GM23248 (cell line): Measurements from ENCODE around the gene RHCE.
"Not testable (repeated sequence)": the region's sequence is repeated elsewhere in the genome, so short reads cannot be mapped to it uniquely, and the experiment has no call there.

Experiments used
- EZH2 ChIP-seq: fragments of 200-600 bp; sonication (generic); IDR thresholded peaks from 2 replicates; pipeline ENCODE4 v1.6.1; 2018; ENCODE audit warnings: antibody characterized with exemption, mild to moderate bottlenecking; ENCODE audit not compliant: insufficient read depth, poor library complexity, severe bottlenecking
- EZH2phosphoT487 ChIP-seq: fragments of 200-600 bp; sonication (generic); IDR thresholded peaks from 2 replicates; pipeline ENCODE4 v1.6.1; 2018; ENCODE audit warnings: antibody characterized with exemption, moderate library complexity, mild to moderate bottlenecking, low read depth; ENCODE audit not compliant: insufficient read depth

GRCh38 chr1:25362634-25363559 is 57.7 kb downstream of the RHCE start:
- TF ChIP-seq EZH2, EZH2phosphoT487: not testable (repeated sequence)
